Neural progenitor cell (in vitro differentiated cells): ENCODE data around the gene NLGN2. TPM values are rescaled to one million over a fixed set of nuclear protein-coding genes. Genes with fewer than 3 reads are reported as not detected.

Source experiments
- DNase-seq: peaks from one replicate; pipeline ENCODE4 v3.0.0-alpha.2; 2016; ENCODE audit warnings: low spot score
- H2AFZ ChIP-seq: fragments of 200-600 bp; sonication (generic); replicated peaks from 2 replicates; pipeline ENCODE4 v1.6.1; 2016; ENCODE audit warnings: antibody characterized with exemption
- H3F3A ChIP-seq: fragments of 200-600 bp; sonication (generic); 2 replicates; pipeline ENCODE4 v1.6.1; 2016; ENCODE audit warnings: antibody characterized with exemption, low read depth
- H3K27ac ChIP-seq: fragments of 200-600 bp; sonication (generic); 2 replicates; pipeline ENCODE4 v1.5.1; 2016; ENCODE audit warnings: mild to moderate bottlenecking
- H3K27me3 ChIP-seq: fragments of 200-600 bp; sonication (generic); 2 replicates; pipeline ENCODE4 v1.6.1; 2016; ENCODE audit warnings: mild to moderate bottlenecking, moderate library complexity
- H3K36me3 ChIP-seq: fragments of 200-600 bp; sonication (generic); 2 replicates; pipeline ENCODE4 v1.5.1; 2016
- H3K4me1 ChIP-seq: fragments of 200-600 bp; sonication (generic); 2 replicates; pipeline ENCODE4 v1.6.1; 2016; ENCODE audit warnings: mixed run types
- H3K4me2 ChIP-seq: fragments of 200-600 bp; sonication (generic); 2 replicates; pipeline ENCODE4 v1.6.1; 2016
- H3K4me3 ChIP-seq: fragments of 200-600 bp; sonication (generic); 2 replicates; pipeline ENCODE4 v1.5.1; 2016
- H3K79me2 ChIP-seq: fragments of 200-600 bp; sonication (generic); 2 replicates; pipeline ENCODE4 v1.6.1; 2016; ENCODE audit warnings: low read depth
- H3K9ac ChIP-seq: fragments of 200-600 bp; sonication (generic); 2 replicates; pipeline ENCODE4 v1.6.1; 2016
- H3K9me3 ChIP-seq: fragments of 200-600 bp; sonication (generic); 2 replicates; pipeline ENCODE4 v1.5.1; 2016; ENCODE audit warnings: low read depth
- H4K20me1 ChIP-seq: fragments of 200-600 bp; sonication (generic); 2 replicates; pipeline ENCODE4 v1.6.1; 2016; ENCODE audit warnings: low read depth
- H3K27ac Mint-ChIP-seq: 3 replicates; pipeline ENCODE4 v1.8.0; 2021; ENCODE audit warnings: mixed read lengths
- H3K27me3 Mint-ChIP-seq: 2 replicates; pipeline ENCODE4 v1.8.0; 2022; ENCODE audit warnings: low read depth, mild to moderate bottlenecking, inconsistent platforms, moderate library complexity, mixed read lengths; ENCODE audit not compliant: insufficient read depth
- H3K36me3 Mint-ChIP-seq: 3 replicates; pipeline ENCODE4 v1.8.0; 2021; ENCODE audit warnings: mixed read lengths
- H3K4me1 Mint-ChIP-seq: 3 replicates; pipeline ENCODE4 v1.8.0; 2021; ENCODE audit warnings: mixed read lengths
- H3K4me3 Mint-ChIP-seq: 3 replicates; pipeline ENCODE4 v1.8.0; 2021; ENCODE audit warnings: mild to moderate bottlenecking, moderate library complexity, mixed read lengths
- H3K9me3 Mint-ChIP-seq: 3 replicates; pipeline ENCODE4 v1.8.0; 2020; ENCODE audit warnings: mixed read lengths
- EZH2 ChIP-seq: fragments of 200-600 bp; sonication (generic); IDR thresholded peaks from 2 replicates; pipeline ENCODE4 v1.6.1; 2017; ENCODE audit warnings: antibody characterized with exemption, mild to moderate bottlenecking, moderate library complexity
- EZH2phosphoT487 ChIP-seq: fragments of 200-600 bp; sonication (generic); IDR thresholded peaks from 2 replicates; pipeline ENCODE4 v1.6.1; 2017; ENCODE audit warnings: antibody characterized with exemption
- total RNA-seq: library from RNA; depleted of rRNA; stranded (reverse); fragments of >200 nt; gene quantifications from 2 replicates; pipeline ENCODE4 v1.2.3, GENCODE V29; 2015; ENCODE audit warnings: low replicate concordance
- TF ChIP-seq, protein P1 (sequence below): fragments of 200-600 bp; sonication (generic); IDR thresholded peaks from 2 replicates; pipeline ENCODE4 v1.5.1; 2017; ENCODE audit warnings: antibody characterized with exemption, mild to moderate bottlenecking

NLGN2 gene
- total RNA-seq, 1 donor from 2014 or later: 13.9 TPM

DNA sequence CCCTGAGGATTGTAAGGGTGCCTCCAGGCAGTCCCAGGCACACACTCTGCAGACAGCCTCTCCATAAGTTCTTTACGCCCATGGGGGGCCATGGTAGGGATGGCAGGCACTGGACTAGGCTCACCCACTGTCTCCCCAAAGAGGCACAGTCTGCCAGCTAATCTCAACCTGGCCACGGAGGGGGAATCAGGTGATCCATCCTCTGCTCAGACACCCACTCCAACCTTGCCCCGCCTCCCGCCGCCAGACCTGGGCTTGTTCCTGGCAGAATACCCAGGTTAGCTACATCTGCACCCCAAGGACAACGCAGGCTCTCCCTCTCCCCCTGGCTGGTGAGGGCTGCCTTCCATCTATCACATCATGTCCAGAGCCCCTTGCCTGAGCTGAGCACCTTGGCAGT lies 1.2 kb downstream of the NLGN2 start:
- no peak for DNase-seq
- Histone ChIP-seq H3K9ac (no peak overlapping the region), H2AFZ (no peak overlapping the region), H3K4me2 (no peak overlapping the region), H3K79me2 (peaks cover 33% of the 10 kb centered on the region), H3K9me3 (no peaks in the 10 kb centered on the region), H3K4me1 (peaks cover 19% of the 10 kb centered on the region), H4K20me1 (peaks cover 63% of the 10 kb centered on the region), H3K27ac (no peak overlapping the region), H3K27me3 (no peaks in the 10 kb centered on the region), H3F3A (peaks cover 24% of the 10 kb centered on the region), H3K36me3 (peaks cover 8% of the 10 kb centered on the region), H3K4me3 (no peak overlapping the region)
- peak overlapping the region; percentile 54 for H3K27ac Mint-ChIP-seq
- H3K36me3 Mint-ChIP-seq: peaks cover 21% of the 10 kb centered on the region
- no peaks in the 10 kb centered on the region for H3K9me3 Mint-ChIP-seq
- TF ChIP-seq, protein P1, sequence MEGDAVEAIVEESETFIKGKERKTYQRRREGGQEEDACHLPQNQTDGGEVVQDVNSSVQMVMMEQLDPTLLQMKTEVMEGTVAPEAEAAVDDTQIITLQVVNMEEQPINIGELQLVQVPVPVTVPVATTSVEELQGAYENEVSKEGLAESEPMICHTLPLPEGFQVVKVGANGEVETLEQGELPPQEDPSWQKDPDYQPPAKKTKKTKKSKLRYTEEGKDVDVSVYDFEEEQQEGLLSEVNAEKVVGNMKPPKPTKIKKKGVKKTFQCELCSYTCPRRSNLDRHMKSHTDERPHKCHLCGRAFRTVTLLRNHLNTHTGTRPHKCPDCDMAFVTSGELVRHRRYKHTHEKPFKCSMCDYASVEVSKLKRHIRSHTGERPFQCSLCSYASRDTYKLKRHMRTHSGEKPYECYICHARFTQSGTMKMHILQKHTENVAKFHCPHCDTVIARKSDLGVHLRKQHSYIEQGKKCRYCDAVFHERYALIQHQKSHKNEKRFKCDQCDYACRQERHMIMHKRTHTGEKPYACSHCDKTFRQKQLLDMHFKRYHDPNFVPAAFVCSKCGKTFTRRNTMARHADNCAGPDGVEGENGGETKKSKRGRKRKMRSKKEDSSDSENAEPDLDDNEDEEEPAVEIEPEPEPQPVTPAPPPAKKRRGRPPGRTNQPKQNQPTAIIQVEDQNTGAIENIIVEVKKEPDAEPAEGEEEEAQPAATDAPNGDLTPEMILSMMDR: no peak
- TF ChIP-seq EZH2phosphoT487 (no peak), EZH2 (no peak)
- peak overlapping the region; percentile 49 for H3K4me3 Mint-ChIP-seq
- H3K4me1 Mint-ChIP-seq: peaks cover 41% of the 10 kb centered on the region
- peaks cover 12% of the 10 kb centered on the region for H3K27me3 Mint-ChIP-seq

DNA sequence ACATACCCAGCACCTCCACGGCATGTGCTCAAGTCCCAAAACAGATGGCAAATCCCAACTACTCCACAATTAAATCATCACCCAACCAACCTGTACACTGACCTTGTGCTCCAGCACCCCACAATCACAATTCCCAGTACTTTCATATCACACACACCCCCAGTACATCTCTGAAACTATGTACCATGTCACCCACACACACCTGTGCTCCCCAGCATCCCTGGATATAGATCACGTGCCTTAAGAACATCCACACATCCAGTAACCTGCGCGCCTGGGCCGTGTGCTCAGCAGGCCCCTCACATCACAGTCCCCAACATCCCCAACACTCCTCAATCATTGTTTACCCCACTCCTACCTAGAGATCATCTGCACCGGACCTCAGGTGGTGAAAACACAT lies 2.1 kb downstream of the NLGN2 start:
- Histone ChIP-seq H3K9me3 (no peaks in the 10 kb centered on the region), H3K36me3 (peaks cover 8% of the 10 kb centered on the region), H4K20me1 (peaks cover 66% of the 10 kb centered on the region), H3K27ac (no peak overlapping the region), H3K4me1 (peaks cover 19% of the 10 kb centered on the region), H3K79me2 (peaks cover 33% of the 10 kb centered on the region), H2AFZ (no peak overlapping the region), H3K9ac (no peak overlapping the region), H3F3A (peaks cover 24% of the 10 kb centered on the region), H3K27me3 (no peaks in the 10 kb centered on the region), H3K4me3 (no peak overlapping the region), H3K4me2 (no peak overlapping the region)
- no peaks in the 10 kb centered on the region for H3K9me3 Mint-ChIP-seq
- peaks cover 8% of the 10 kb centered on the region for H3K27me3 Mint-ChIP-seq
- no peak overlapping the region for H3K27ac Mint-ChIP-seq
- TF ChIP-seq EZH2: no peak
- TF ChIP-seq, protein P1: no peak
- no peak for TF ChIP-seq EZH2phosphoT487
- H3K4me3 Mint-ChIP-seq: peak overlapping the region; percentile 46
- peaks cover 41% of the 10 kb centered on the region for H3K4me1 Mint-ChIP-seq
- H3K36me3 Mint-ChIP-seq: peaks cover 21% of the 10 kb centered on the region
- no peak for DNase-seq

DNA sequence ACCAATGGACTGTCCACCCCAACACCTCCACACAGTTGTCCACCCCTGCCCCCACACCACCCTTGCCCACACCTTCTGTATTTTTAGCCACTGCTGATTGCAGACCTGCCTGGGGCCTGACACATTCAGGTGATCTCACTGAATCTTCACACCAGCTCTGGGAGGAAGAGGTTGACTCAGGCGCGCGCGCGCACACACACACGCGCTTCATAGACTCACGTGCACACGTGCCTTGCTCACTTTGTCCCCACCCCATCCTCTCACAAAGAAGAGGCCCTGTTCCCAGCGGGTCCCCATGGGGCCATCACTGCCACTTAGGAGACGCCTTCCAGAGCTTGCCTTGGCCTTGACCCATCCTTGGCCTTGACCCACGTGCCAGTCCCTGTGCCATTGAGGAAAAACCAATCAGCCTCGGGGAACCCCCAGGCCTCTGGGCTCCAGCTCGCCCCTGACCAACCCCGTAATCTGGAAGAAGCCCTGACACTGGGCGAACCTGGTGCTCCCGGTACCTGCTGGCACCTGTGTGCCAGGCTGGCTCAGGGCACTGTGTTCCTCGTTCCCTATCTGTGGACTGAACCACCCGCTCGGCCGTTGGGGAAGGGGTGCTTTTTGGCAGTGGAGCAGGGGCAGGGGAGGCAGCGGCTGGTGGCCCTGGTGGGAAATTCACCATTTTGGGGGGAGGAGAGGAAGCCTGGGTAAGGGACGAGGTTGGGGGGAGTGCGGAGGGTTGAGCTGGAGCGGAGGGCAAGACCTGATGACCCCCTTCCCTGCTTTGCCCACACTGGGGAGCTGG lies 3.2 kb downstream of the NLGN2 start:
- Mint-ChIP-seq H3K27ac (no peak overlapping the region), H3K4me1 (peaks cover 37% of the 10 kb centered on the region), H3K36me3 (peaks cover 29% of the 10 kb centered on the region), H3K9me3 (no peaks in the 10 kb centered on the region), H3K4me3 (peak overlapping the region; percentile 48), H3K27me3 (peaks cover 8% of the 10 kb centered on the region)
- Histone ChIP-seq H3K4me2 (no peak overlapping the region), H3K9me3 (no peaks in the 10 kb centered on the region), H4K20me1 (peaks cover 70% of the 10 kb centered on the region), H3K9ac (no peak overlapping the region), H3K36me3 (peaks cover 8% of the 10 kb centered on the region), H3K4me3 (no peak overlapping the region), H2AFZ (no peak overlapping the region), H3K27me3 (no peaks in the 10 kb centered on the region), H3K4me1 (peaks cover 19% of the 10 kb centered on the region), H3K79me2 (peaks cover 22% of the 10 kb centered on the region), H3F3A (peaks cover 16% of the 10 kb centered on the region), H3K27ac (no peak overlapping the region)
- TF ChIP-seq EZH2: no peak
- no peak for TF ChIP-seq EZH2phosphoT487
- no peak for DNase-seq

DNA sequence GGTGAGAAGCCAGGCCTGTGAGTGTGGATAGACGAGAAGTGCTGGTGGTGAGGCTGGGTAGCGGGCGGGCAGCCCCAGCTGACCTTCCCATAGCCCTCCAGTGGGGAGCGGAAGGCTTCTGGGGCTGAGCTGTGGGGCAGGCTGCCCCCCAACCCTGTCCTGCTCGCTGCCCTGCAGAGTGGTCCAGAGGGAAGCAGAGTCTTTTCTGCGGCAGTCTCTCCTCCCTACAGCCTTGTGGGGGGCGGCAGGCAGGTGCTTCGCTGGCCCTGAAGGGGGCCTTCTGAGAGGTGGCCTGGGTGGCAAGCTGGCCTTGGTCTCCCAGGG lies 3.7 kb downstream of the NLGN2 start:
- DNase-seq: no peak
- Mint-ChIP-seq H3K4me1 (peaks cover 36% of the 10 kb centered on the region), H3K4me3 (no peak overlapping the region), H3K27me3 (peaks cover 10% of the 10 kb centered on the region), H3K9me3 (no peaks in the 10 kb centered on the region), H3K36me3 (peaks cover 31% of the 10 kb centered on the region), H3K27ac (no peak overlapping the region)
- H3K27ac ChIP-seq: no peak overlapping the region
- H3K27me3 ChIP-seq: no peaks in the 10 kb centered on the region
- H3K9ac ChIP-seq: no peak overlapping the region
- H2AFZ ChIP-seq: no peak overlapping the region
- peaks cover 19% of the 10 kb centered on the region for H3K4me1 ChIP-seq
- TF ChIP-seq, protein P1: no peak
- TF ChIP-seq EZH2 (no peak), EZH2phosphoT487 (no peak)
- H3K79me2 ChIP-seq: peaks cover 16% of the 10 kb centered on the region
- H4K20me1 ChIP-seq: peaks cover 67% of the 10 kb centered on the region
- no peaks in the 10 kb centered on the region for H3K9me3 ChIP-seq
- H3K4me3 ChIP-seq: no peak overlapping the region
- H3K4me2 ChIP-seq: no peak overlapping the region
- peaks cover 10% of the 10 kb centered on the region for H3F3A ChIP-seq
- H3K36me3 ChIP-seq: peaks cover 8% of the 10 kb centered on the region
